Neural progenitor cell (in vitro differentiated cells): ENCODE results near the gene CACNB4.

Experiments used
- EZH2 ChIP-seq: fragments of 200-600 bp; sonication (generic); IDR thresholded peaks from 2 replicates; pipeline ENCODE4 v1.6.1; 2017; ENCODE audit warnings: antibody characterized with exemption, mild to moderate bottlenecking, moderate library complexity
- EZH2phosphoT487 ChIP-seq: fragments of 200-600 bp; sonication (generic); IDR thresholded peaks from 2 replicates; pipeline ENCODE4 v1.6.1; 2017; ENCODE audit warnings: antibody characterized with exemption
- TF ChIP-seq, protein P1 (sequence below): fragments of 200-600 bp; sonication (generic); IDR thresholded peaks from 2 replicates; pipeline ENCODE4 v1.5.1; 2017; ENCODE audit warnings: antibody characterized with exemption, mild to moderate bottlenecking

GRCh38 chr2:151799886-151800292 is 299.0 kb downstream of the CACNB4 start:
- TF ChIP-seq, protein P1, sequence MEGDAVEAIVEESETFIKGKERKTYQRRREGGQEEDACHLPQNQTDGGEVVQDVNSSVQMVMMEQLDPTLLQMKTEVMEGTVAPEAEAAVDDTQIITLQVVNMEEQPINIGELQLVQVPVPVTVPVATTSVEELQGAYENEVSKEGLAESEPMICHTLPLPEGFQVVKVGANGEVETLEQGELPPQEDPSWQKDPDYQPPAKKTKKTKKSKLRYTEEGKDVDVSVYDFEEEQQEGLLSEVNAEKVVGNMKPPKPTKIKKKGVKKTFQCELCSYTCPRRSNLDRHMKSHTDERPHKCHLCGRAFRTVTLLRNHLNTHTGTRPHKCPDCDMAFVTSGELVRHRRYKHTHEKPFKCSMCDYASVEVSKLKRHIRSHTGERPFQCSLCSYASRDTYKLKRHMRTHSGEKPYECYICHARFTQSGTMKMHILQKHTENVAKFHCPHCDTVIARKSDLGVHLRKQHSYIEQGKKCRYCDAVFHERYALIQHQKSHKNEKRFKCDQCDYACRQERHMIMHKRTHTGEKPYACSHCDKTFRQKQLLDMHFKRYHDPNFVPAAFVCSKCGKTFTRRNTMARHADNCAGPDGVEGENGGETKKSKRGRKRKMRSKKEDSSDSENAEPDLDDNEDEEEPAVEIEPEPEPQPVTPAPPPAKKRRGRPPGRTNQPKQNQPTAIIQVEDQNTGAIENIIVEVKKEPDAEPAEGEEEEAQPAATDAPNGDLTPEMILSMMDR = no peak
- no peak for TF ChIP-seq EZH2
- TF ChIP-seq EZH2phosphoT487 = no peak
